GM19035 (cell line): Measurements from ENCODE around the gene CDH22.

Source experiments
- ATAC-seq: cut with Tn5 transposase; IDR thresholded peaks from one replicate; pipeline ENCODE4 v1.9.1; 2021; ENCODE audit not compliant: unreplicated experiment

Gene CDH22

GRCh38 chr20:46174469-46175126 lies 133.7 kb downstream of the CDH22 start:
- ATAC-seq: no peak

- ATAC-seq: no peak
Observed at GRCh38 chr20:46173652-46174468, 134.4 kb downstream of the CDH22 start.

GRCh38 chr20:46172961-46173536 lies 135.2 kb downstream of the CDH22 start:
- ATAC-seq: no peak

- ATAC-seq: no peak
Observed at GRCh38 chr20:46172455-46172854, 135.8 kb downstream of the CDH22 start.

GRCh38 chr20:46171909-46172308 lies 136.4 kb downstream of the CDH22 start:
- no peak for ATAC-seq

GRCh38 chr20:46171476-46171875 lies 136.8 kb downstream of the CDH22 start:
- ATAC-seq: no peak

- no peak for ATAC-seq
Observed at GRCh38 chr20:46169245-46170171, 138.8 kb downstream of the CDH22 start.

- no peak for ATAC-seq
Observed at GRCh38 chr20:46168438-46168837, 139.9 kb downstream of the CDH22 start.

GRCh38 chr20:46167080-46167479 lies 141.2 kb downstream of the CDH22 start:
- no peak for ATAC-seq

- ATAC-seq: no peak
Observed at GRCh38 chr20:46164254-46164653, 144.0 kb downstream of the CDH22 start.

GRCh38 chr20:46161921-46162320 lies 146.4 kb downstream of the CDH22 start:
- no peak for ATAC-seq

GRCh38 chr20:46160661-46161060 lies 147.6 kb downstream of the CDH22 start:
- no peak for ATAC-seq

- no peak for ATAC-seq
Observed at GRCh38 chr20:46159101-46159897, 149.0 kb downstream of the CDH22 start.

- no peak for ATAC-seq
Observed at GRCh38 chr20:46158476-46158987, 149.8 kb downstream of the CDH22 start.

- ATAC-seq: no peak
Observed at GRCh38 chr20:46157625-46158024, 150.7 kb downstream of the CDH22 start.

- ATAC-seq: no peak
Observed at GRCh38 chr20:46157076-46157592, 151.2 kb downstream of the CDH22 start.

- no peak for ATAC-seq
Observed at GRCh38 chr20:46156065-46156464, 152.2 kb downstream of the CDH22 start.

GRCh38 chr20:46154796-46155195 lies 153.5 kb downstream of the CDH22 start:
- ATAC-seq: no peak

- no peak for ATAC-seq
Observed at GRCh38 chr20:46154305-46154704, 154.0 kb downstream of the CDH22 start.
